Neural progenitor cell (in vitro differentiated cells): ENCODE measurements around the gene C19orf38. TPM values are rescaled to one million over a fixed set of nuclear protein-coding genes. Genes with fewer than 3 reads are reported as not detected.

ENCODE experiments used
- DNase-seq: peaks from one replicate; pipeline ENCODE4 v3.0.0-alpha.2; 2016; ENCODE audit warnings: low spot score
- H2AFZ ChIP-seq: fragments of 200-600 bp; sonication (generic); replicated peaks from 2 replicates; pipeline ENCODE4 v1.6.1; 2016; ENCODE audit warnings: antibody characterized with exemption
- H3F3A ChIP-seq: fragments of 200-600 bp; sonication (generic); 2 replicates; pipeline ENCODE4 v1.6.1; 2016; ENCODE audit warnings: antibody characterized with exemption, low read depth
- H3K27ac ChIP-seq: fragments of 200-600 bp; sonication (generic); 2 replicates; pipeline ENCODE4 v1.5.1; 2016; ENCODE audit warnings: mild to moderate bottlenecking
- H3K27me3 ChIP-seq: fragments of 200-600 bp; sonication (generic); 2 replicates; pipeline ENCODE4 v1.6.1; 2016; ENCODE audit warnings: mild to moderate bottlenecking, moderate library complexity
- H3K36me3 ChIP-seq: fragments of 200-600 bp; sonication (generic); 2 replicates; pipeline ENCODE4 v1.5.1; 2016
- H3K4me1 ChIP-seq: fragments of 200-600 bp; sonication (generic); 2 replicates; pipeline ENCODE4 v1.6.1; 2016; ENCODE audit warnings: mixed run types
- H3K4me2 ChIP-seq: fragments of 200-600 bp; sonication (generic); 2 replicates; pipeline ENCODE4 v1.6.1; 2016
- H3K4me3 ChIP-seq: fragments of 200-600 bp; sonication (generic); 2 replicates; pipeline ENCODE4 v1.5.1; 2016
- H3K79me2 ChIP-seq: fragments of 200-600 bp; sonication (generic); 2 replicates; pipeline ENCODE4 v1.6.1; 2016; ENCODE audit warnings: low read depth
- H3K9ac ChIP-seq: fragments of 200-600 bp; sonication (generic); 2 replicates; pipeline ENCODE4 v1.6.1; 2016
- H3K9me3 ChIP-seq: fragments of 200-600 bp; sonication (generic); 2 replicates; pipeline ENCODE4 v1.5.1; 2016; ENCODE audit warnings: low read depth
- H4K20me1 ChIP-seq: fragments of 200-600 bp; sonication (generic); 2 replicates; pipeline ENCODE4 v1.6.1; 2016; ENCODE audit warnings: low read depth
- H3K27ac Mint-ChIP-seq: 3 replicates; pipeline ENCODE4 v1.8.0; 2021; ENCODE audit warnings: mixed read lengths
- H3K27me3 Mint-ChIP-seq: 2 replicates; pipeline ENCODE4 v1.8.0; 2022; ENCODE audit warnings: low read depth, mild to moderate bottlenecking, inconsistent platforms, moderate library complexity, mixed read lengths; ENCODE audit not compliant: insufficient read depth
- H3K36me3 Mint-ChIP-seq: 3 replicates; pipeline ENCODE4 v1.8.0; 2021; ENCODE audit warnings: mixed read lengths
- H3K4me1 Mint-ChIP-seq: 3 replicates; pipeline ENCODE4 v1.8.0; 2021; ENCODE audit warnings: mixed read lengths
- H3K4me3 Mint-ChIP-seq: 3 replicates; pipeline ENCODE4 v1.8.0; 2021; ENCODE audit warnings: mild to moderate bottlenecking, moderate library complexity, mixed read lengths
- H3K9me3 Mint-ChIP-seq: 3 replicates; pipeline ENCODE4 v1.8.0; 2020; ENCODE audit warnings: mixed read lengths
- EZH2 ChIP-seq: fragments of 200-600 bp; sonication (generic); IDR thresholded peaks from 2 replicates; pipeline ENCODE4 v1.6.1; 2017; ENCODE audit warnings: antibody characterized with exemption, mild to moderate bottlenecking, moderate library complexity
- EZH2phosphoT487 ChIP-seq: fragments of 200-600 bp; sonication (generic); IDR thresholded peaks from 2 replicates; pipeline ENCODE4 v1.6.1; 2017; ENCODE audit warnings: antibody characterized with exemption
- total RNA-seq: library from RNA; depleted of rRNA; stranded (reverse); fragments of >200 nt; gene quantifications from 2 replicates; pipeline ENCODE4 v1.2.3, GENCODE V29; 2015; ENCODE audit warnings: low replicate concordance
- TF ChIP-seq, protein P1 (sequence below): fragments of 200-600 bp; sonication (generic); IDR thresholded peaks from 2 replicates; pipeline ENCODE4 v1.5.1; 2017; ENCODE audit warnings: antibody characterized with exemption, mild to moderate bottlenecking

Gene C19orf38
- total RNA-seq, 1 donor from 2014 or later, result not detected

DNA sequence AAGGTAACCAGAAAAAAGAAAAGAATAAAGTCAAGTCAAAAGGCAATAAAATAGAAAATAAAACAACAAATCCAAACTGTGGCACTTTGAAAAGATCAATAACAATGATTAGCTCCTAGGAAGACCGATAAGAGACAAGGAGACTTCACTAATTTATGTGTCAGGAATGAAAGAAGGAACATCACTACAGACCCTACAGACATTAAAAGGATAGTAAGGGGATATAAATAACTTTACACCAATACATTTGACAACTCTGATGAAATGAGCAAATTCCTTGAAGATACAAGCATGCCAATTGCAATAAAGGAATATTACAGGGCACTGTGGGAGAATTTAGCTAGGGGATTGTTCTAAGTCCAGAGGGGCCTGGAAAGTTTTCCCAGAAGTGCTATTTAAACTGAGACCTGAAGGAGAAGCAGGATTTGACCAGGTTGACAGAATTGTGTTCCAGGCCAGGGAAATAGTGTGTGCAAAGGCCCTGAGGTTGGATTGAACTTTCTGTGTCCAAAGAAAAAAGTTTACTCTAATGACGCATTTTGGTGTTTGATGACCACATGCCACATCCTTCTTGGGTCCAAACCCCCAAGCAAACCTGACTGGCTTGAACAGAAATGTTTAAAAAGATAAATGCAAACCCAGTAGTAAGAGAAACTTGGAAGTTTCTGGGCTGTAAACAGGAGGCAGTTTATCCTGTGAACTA is 1.6 kb upstream of the C19orf38 start:
- H3K9ac ChIP-seq, result no peak overlapping the region
- no peaks in the 10 kb centered on the region for H4K20me1 ChIP-seq
- H3F3A ChIP-seq, result peaks cover 3% of the 10 kb centered on the region
- no peak overlapping the region for H3K4me2 ChIP-seq
- peaks cover 3% of the 10 kb centered on the region for H3K4me1 Mint-ChIP-seq
- H3K27me3 Mint-ChIP-seq, result peaks cover 5% of the 10 kb centered on the region
- no peaks in the 10 kb centered on the region for H3K79me2 ChIP-seq
- H3K27me3 ChIP-seq, result no peaks in the 10 kb centered on the region
- no peaks in the 10 kb centered on the region for H3K36me3 ChIP-seq
- peaks cover 5% of the 10 kb centered on the region for H3K9me3 Mint-ChIP-seq
- H3K9me3 ChIP-seq, result no peaks in the 10 kb centered on the region
- no peak for TF ChIP-seq EZH2phosphoT487
- TF ChIP-seq, protein P1, sequence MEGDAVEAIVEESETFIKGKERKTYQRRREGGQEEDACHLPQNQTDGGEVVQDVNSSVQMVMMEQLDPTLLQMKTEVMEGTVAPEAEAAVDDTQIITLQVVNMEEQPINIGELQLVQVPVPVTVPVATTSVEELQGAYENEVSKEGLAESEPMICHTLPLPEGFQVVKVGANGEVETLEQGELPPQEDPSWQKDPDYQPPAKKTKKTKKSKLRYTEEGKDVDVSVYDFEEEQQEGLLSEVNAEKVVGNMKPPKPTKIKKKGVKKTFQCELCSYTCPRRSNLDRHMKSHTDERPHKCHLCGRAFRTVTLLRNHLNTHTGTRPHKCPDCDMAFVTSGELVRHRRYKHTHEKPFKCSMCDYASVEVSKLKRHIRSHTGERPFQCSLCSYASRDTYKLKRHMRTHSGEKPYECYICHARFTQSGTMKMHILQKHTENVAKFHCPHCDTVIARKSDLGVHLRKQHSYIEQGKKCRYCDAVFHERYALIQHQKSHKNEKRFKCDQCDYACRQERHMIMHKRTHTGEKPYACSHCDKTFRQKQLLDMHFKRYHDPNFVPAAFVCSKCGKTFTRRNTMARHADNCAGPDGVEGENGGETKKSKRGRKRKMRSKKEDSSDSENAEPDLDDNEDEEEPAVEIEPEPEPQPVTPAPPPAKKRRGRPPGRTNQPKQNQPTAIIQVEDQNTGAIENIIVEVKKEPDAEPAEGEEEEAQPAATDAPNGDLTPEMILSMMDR, result no peak
- no peak for TF ChIP-seq EZH2
- H2AFZ ChIP-seq, result no peak overlapping the region
- H3K4me3 ChIP-seq, result no peak overlapping the region
- H3K27ac ChIP-seq, result no peak overlapping the region
- H3K4me3 Mint-ChIP-seq, result no peak overlapping the region
- H3K27ac Mint-ChIP-seq, result no peak overlapping the region
- DNase-seq, result no peak
- no peaks in the 10 kb centered on the region for H3K4me1 ChIP-seq
- H3K36me3 Mint-ChIP-seq, result no peaks in the 10 kb centered on the region

- Histone ChIP-seq H3K36me3 (no peaks in the 10 kb centered on the region), H3K4me2 (no peak overlapping the region), H3K27ac (no peak overlapping the region)
Observed at GRCh38 chr19:10850631-10851030, 2.4 kb downstream of the C19orf38 start.

DNA sequence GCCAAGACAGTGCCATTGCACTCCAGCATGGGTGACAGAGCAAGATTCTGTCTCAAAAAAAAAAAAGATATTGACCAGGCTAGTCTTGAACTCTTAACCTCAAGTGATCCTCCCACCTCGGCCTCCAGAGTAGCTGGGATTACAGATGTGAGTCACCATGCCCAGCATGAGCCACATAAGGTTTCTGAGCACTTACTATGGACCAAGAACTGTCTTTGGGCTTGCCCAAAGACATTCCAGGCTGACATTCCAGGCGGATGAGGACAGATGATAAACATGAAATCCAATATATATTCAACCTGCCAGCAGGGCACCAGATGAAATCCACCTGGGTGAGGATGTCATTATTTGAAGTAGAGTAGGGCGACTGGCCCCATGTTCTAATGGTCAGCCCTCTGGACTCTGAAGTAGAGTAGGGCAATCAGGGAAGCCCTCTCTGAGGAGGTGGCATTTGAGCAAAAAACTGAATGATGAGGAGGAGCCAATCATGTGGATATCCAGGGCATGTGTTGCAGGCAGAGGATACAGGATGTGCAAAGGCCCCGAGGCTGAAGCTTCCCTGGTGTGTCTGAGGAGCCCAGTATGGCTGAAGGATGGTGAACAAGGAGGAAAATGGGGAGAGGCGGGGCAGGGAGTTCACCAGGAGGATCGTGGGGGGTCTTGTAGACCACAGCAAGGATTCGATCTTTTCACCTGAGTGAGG is 4.0 kb downstream of the C19orf38 start:
- Mint-ChIP-seq H3K4me1 (peaks cover 3% of the 10 kb centered on the region), H3K27me3 (peaks cover 7% of the 10 kb centered on the region), H3K27ac (peak overlapping the region; percentile 5), H3K9me3 (no peaks in the 10 kb centered on the region), H3K36me3 (no peaks in the 10 kb centered on the region), H3K4me3 (no peak overlapping the region)
- Histone ChIP-seq H3K9ac (no peak overlapping the region), H3F3A (no peaks in the 10 kb centered on the region), H4K20me1 (no peaks in the 10 kb centered on the region), H3K4me2 (no peak overlapping the region), H3K4me1 (no peaks in the 10 kb centered on the region), H3K79me2 (no peaks in the 10 kb centered on the region), H3K27me3 (no peaks in the 10 kb centered on the region), H3K4me3 (no peak overlapping the region), H3K36me3 (no peaks in the 10 kb centered on the region), H2AFZ (no peak overlapping the region), H3K27ac (no peak overlapping the region), H3K9me3 (no peaks in the 10 kb centered on the region)
- TF ChIP-seq, protein P1, result no peak
- no peak for TF ChIP-seq EZH2
- no peak for TF ChIP-seq EZH2phosphoT487
- no peak for DNase-seq

More at GRCh38 chr19:10850631-10851030, 2.4 kb downstream of the C19orf38 start:
- H3K27ac Mint-ChIP-seq, result no peak overlapping the region
- peaks cover 7% of the 10 kb centered on the region for H3K27me3 Mint-ChIP-seq
- no peak overlapping the region for H3K4me3 Mint-ChIP-seq
- Histone ChIP-seq H3K9me3 (no peaks in the 10 kb centered on the region), H3K9ac (no peak overlapping the region), H2AFZ (no peak overlapping the region), H3K79me2 (no peaks in the 10 kb centered on the region), H3K4me3 (no peak overlapping the region), H4K20me1 (no peaks in the 10 kb centered on the region), H3K4me1 (no peaks in the 10 kb centered on the region), H3F3A (no peaks in the 10 kb centered on the region), H3K27me3 (no peaks in the 10 kb centered on the region)
- no peaks in the 10 kb centered on the region for H3K36me3 Mint-ChIP-seq
- TF ChIP-seq, protein P1, result no peak
- no peak for TF ChIP-seq EZH2phosphoT487
- H3K9me3 Mint-ChIP-seq, result peaks cover 5% of the 10 kb centered on the region
- no peak for DNase-seq
- peaks cover 3% of the 10 kb centered on the region for H3K4me1 Mint-ChIP-seq
